Small intestine (tissue), 7 donors: ENCODE measurements around the gene LARP7. TPM values are rescaled to one million over a fixed set of nuclear protein-coding genes. Genes with fewer than 3 reads are reported as not detected.
"Not testable (repeated sequence)": the region's sequence is repeated elsewhere in the genome, so short reads cannot be mapped to it uniquely, and the experiment has no call there.

Experiments
- DNase-seq, 2 donors: peaks; one replicate each; pipeline versions ENCODE4 v3.0.0 to v3.0.0-alpha.2; 2013
- FAIRE-seq: peaks from 2 replicates; lab custom pipeline; 2012; peaks lifted over from hg19 to GRCh38; lab: Jason Lieb, UNC
- H3K27ac ChIP-seq, 3 donors: one replicate each; pipeline ENCODE4 v1.5.1; 2013; ENCODE audit warnings: low read length in 2 of 3, mild to moderate bottlenecking in 2 of 3, control low read depth in 1 of 3, inconsistent platforms in 1 of 3, low read depth in 1 of 3, moderate library complexity in 1 of 3
- H3K27me3 ChIP-seq, 3 donors: one replicate each; pipeline ENCODE4 v1.6.1; 2013; ENCODE audit warnings: low read length in 3 of 3, inconsistent platforms in 1 of 3; ENCODE audit not compliant: control insufficient read depth in 3 of 3, insufficient read depth in 3 of 3
- H3K36me3 ChIP-seq, 3 donors: one replicate each; pipeline ENCODE4 v1.6.1; 2013; ENCODE audit warnings: low read length in 3 of 3, inconsistent platforms in 1 of 3, low read depth in 1 of 3, mild to moderate bottlenecking in 1 of 3, moderate library complexity in 1 of 3; ENCODE audit not compliant: control insufficient read depth in 3 of 3, insufficient read depth in 2 of 3
- H3K4me1 ChIP-seq, 3 donors: one replicate each; pipeline ENCODE4 v1.6.1; 2013; ENCODE audit warnings: low read length in 2 of 3, inconsistent platforms in 1 of 3, low read depth in 1 of 3, mild to moderate bottlenecking in 1 of 3, moderate library complexity in 1 of 3; ENCODE audit not compliant: control insufficient read depth in 3 of 3, insufficient read depth in 2 of 3
- H3K4me3 ChIP-seq, 3 donors: one replicate each; pipeline ENCODE4 v1.5.1; 2013; ENCODE audit warnings: low read length in 3 of 3, control low read depth in 1 of 3, inconsistent platforms in 1 of 3, low read depth in 1 of 3, mild to moderate bottlenecking in 1 of 3, moderate library complexity in 1 of 3
- H3K9me3 ChIP-seq, 2 donors: one replicate each; pipeline ENCODE4 v1.6.1; 2013; ENCODE audit warnings: low read depth in 1 of 2, low read length in 1 of 2; ENCODE audit not compliant: control insufficient read depth in 2 of 2, insufficient read depth in 1 of 2
- WGBS, 3 donors: extraction: QIAGEN DNeasy Blood & Tissue Kit; methylation state at CpG; one replicate each; pipeline ENCODE4 v1.1.7; 2013; 5-methylcytosine and 5-hydroxymethylcytosine counted together
- polyA plus RNA-seq, 4 donors: library from polyadenylated mRNA; stranded (reverse) in 3 of 4; unstranded in 1 of 4; fragments of 200-250 nt in 3 of 4; fragments of 120-200 nt in 1 of 4; gene quantifications; one replicate each; pipeline versions ENCODE4 v1.2.1 to v1.2.3, GENCODE V29; 2013
- donor health status: healthy with polysubstance abuse.
- donor health status: control.
- donor health status: control.
- donor health status: Bipolar disorder and iron deficiency.
- donor health status: healthy.

The LARP7 gene
- polyA plus RNA-seq, 4 donors: 38.7 to 68.1 (median 62.2) TPM

- FAIRE-seq, H3K4me1 ChIP-seq, DNase-seq, H3K27me3 ChIP-seq, H3K4me3 ChIP-seq, H3K9me3 ChIP-seq, H3K27ac ChIP-seq: not testable (repeated sequence)
- H3K36me3 ChIP-seq: peaks cover 4 to 16% (median 16%) of the 10 kb centered on the region in 3 donors
- 94 to 98% (median 96%) methylated on average over 5 of the region's 5 CpGs for WGBS, 3 donors
Observed at GRCh38 chr4:112656115-112656514, 19.2 kb downstream of the LARP7 start.

DNA sequence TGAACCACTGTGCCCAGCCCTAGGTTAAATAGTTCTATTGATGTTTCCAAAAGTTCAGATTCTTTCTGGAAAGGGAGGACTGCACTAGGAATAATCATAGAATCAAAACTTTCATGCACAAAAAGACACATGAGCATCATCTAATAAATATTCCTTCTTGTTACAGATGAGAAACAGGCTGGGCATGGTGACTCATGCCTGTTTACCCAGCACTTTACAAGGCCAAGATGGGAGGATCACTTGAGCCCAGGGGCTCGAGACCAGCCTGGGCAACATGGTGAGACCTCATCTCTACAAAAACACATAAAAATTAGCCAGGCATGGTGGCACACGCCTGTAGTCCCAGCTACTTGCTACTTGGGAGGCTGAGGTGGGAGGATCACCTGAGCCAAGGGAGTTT, 27.7 kb downstream of the LARP7 start:
- no peaks in the 10 kb centered on the region for H3K27me3 ChIP-seq
- no peak overlapping the region for H3K27ac ChIP-seq
- WGBS, 3 donors: 85 to 88% (median 87%) methylated on average over 2 of the region's 2 CpGs
- peaks cover 0 to 4% (median 0%) of the 10 kb centered on the region in 3 donors for H3K36me3 ChIP-seq
- DNase-seq (no peak), FAIRE-seq (no peak)
- H3K4me1 ChIP-seq: no peaks in the 10 kb centered on the region
- H3K4me3 ChIP-seq: no peak overlapping the region
- H3K9me3 ChIP-seq: no peaks in the 10 kb centered on the region

DNA sequence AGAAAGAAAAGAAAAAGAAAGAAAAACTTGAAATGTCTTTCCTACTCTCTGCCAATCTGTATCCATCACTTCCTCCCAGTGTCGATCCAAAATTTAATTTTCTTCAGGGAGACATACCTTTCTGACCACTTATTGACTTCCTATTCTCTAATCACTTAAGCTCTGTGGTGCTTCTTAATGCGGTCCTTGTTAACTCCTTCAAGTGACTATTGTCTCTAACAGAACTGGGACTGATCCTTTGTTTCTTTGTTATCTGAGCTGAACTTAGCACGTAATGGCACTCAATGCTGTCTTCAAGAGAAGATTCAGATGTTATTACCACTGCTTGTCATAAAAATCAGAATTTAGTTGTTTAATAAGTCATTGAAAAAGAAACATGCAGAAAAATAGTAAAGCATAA, 31.2 kb downstream of the LARP7 start:
- Histone ChIP-seq H3K27me3 (no peaks in the 10 kb centered on the region), H3K4me1 (no peaks in the 10 kb centered on the region), H3K27ac (no peak overlapping the region), H3K4me3 (no peak overlapping the region), H3K9me3 (no peaks in the 10 kb centered on the region), H3K36me3 (peaks cover 0 to 2% (median 0%) of the 10 kb centered on the region in 3 donors)
- DNase-seq (no peak), FAIRE-seq (no peak)
- WGBS, 3 donors: 86 to 87% (median 87%) methylated on average over 3 of the region's 3 CpGs

GRCh38 chr4:112673076-112673475, 36.1 kb downstream of the LARP7 start:
- H3K4me1 ChIP-seq: no peaks in the 10 kb centered on the region
- H3K4me3 ChIP-seq: no peak overlapping the region
- no peaks in the 10 kb centered on the region for H3K9me3 ChIP-seq
- H3K27ac ChIP-seq: no peak overlapping the region
- H3K27me3 ChIP-seq: no peaks in the 10 kb centered on the region
- no peaks in the 10 kb centered on the region for H3K36me3 ChIP-seq
- no peak for FAIRE-seq
- no peak for DNase-seq

DNA sequence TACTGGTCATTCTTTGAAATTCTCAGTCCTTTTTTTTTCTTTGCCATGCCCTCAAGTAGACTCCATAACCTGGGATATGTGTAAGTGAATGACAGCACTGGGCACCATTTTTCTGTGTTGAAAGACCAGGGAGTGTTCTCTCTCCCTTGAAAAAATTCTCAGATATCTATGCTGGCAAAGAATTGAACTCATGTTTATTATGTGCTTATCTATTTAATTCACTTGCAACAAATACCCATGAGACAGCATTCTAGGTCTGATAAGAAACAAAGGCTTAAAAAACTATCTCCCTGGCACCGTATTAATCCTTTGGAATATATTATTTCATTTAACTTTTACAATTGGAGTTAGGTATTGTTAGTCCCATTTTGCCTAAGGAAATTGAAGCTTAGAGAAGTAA, 36.7 kb downstream of the LARP7 start:
- WGBS, 3 donors: 19 to 63% (median 33%) methylated on average over 1 of the region's 1 CpG
- Histone ChIP-seq H3K27ac (no peak overlapping the region), H3K9me3 (no peaks in the 10 kb centered on the region), H3K27me3 (no peaks in the 10 kb centered on the region), H3K36me3 (no peaks in the 10 kb centered on the region), H3K4me3 (no peak overlapping the region), H3K4me1 (no peaks in the 10 kb centered on the region)
- FAIRE-seq (no peak), DNase-seq (no peak)

- Histone ChIP-seq H3K9me3 (no peaks in the 10 kb centered on the region), H3K4me3 (no peak overlapping the region), H3K27ac (no peak overlapping the region), H3K27me3 (no peaks in the 10 kb centered on the region), H3K4me1 (no peaks in the 10 kb centered on the region), H3K36me3 (no peaks in the 10 kb centered on the region)
- no peak for DNase-seq
- WGBS, 3 donors: 57 to 69% (median 63%) methylated on average over 1 of the region's 1 CpG
- no peak for FAIRE-seq
Observed at GRCh38 chr4:112674376-112674775, 37.4 kb downstream of the LARP7 start.

GRCh38 chr4:112677519-112678091, 40.7 kb downstream of the LARP7 start:
- no peak for FAIRE-seq
- DNase-seq: no peak
- Histone ChIP-seq H3K36me3 (no peaks in the 10 kb centered on the region), H3K4me3 (no peak overlapping the region), H3K9me3 (no peaks in the 10 kb centered on the region), H3K4me1 (no peaks in the 10 kb centered on the region), H3K27ac (no peak overlapping the region), H3K27me3 (no peaks in the 10 kb centered on the region)
- 48 to 63% (median 60%) methylated on average over 2 of the region's 2 CpGs for WGBS, 3 donors

DNA sequence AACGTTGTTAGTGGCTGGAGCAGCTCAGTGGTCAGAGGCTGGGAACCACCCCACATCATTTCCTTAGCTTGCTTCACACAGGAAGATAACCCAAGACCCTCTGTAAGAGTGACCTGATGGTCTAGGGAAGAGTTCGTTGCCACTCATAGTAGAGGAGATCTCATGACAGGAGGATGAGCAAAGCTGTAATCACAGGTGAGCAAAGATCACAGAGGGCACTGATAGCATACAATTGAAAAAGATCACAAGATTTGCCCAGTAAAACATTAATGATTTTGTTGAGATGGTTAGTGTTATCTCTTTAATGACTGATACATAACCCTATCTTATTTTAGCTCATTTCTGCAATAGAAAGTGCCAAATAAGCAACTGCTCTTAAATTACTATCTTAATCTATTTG, 44.1 kb downstream of the LARP7 start:
- Histone ChIP-seq H3K27ac (no peak overlapping the region), H3K4me3 (no peak overlapping the region), H3K36me3 (no peaks in the 10 kb centered on the region), H3K9me3 (no peaks in the 10 kb centered on the region), H3K4me1 (no peaks in the 10 kb centered on the region), H3K27me3 (no peaks in the 10 kb centered on the region)
- peak in 1 of 2 donors; percentile 42 for DNase-seq
- no peak for FAIRE-seq
- 23 to 53% (median 30%) methylated on average over 2 of the region's 2 CpGs for WGBS, 3 donors

DNA sequence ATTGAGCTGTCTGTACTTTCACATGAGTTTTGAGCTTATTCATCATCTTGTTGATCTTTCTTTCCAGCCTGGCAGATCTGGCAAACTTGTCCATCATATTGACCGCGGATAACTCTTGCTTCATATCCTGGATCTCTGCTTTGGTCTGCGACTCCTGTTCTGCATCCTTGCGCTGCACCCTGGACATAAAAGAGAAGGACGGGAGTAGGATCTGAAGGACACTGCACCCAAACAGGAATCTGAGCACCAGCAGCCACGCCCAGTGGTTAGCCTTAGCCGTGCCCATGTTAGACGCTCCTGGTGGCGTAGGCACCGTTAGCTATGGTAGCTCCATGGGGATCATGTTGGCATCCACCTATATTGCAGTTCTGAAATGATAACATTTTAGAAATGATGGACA, 56.6 kb downstream of the LARP7 start:
- no peaks in the 10 kb centered on the region for H3K9me3 ChIP-seq
- DNase-seq (no peak), FAIRE-seq (no peak)
- H3K27me3 ChIP-seq: peaks cover 0 to 3% (median 0%) of the 10 kb centered on the region in 3 donors
- H3K36me3 ChIP-seq: no peaks in the 10 kb centered on the region
- no peaks in the 10 kb centered on the region for H3K4me1 ChIP-seq
- WGBS, 3 donors: 85 to 93% (median 92%) methylated on average over 10 of the region's 10 CpGs
- H3K4me3 ChIP-seq: no peak overlapping the region
- no peak overlapping the region for H3K27ac ChIP-seq
